HuH-7.5 (cell line): Measurements from ENCODE around the gene FBH1.
"Not testable (repeated sequence)": the region's sequence is repeated elsewhere in the genome, so short reads cannot be mapped to it uniquely, and the experiment has no call there.

ENCODE experiments used
- DNase-seq: peaks from one replicate; pipeline ENCODE4 v3.0.0; 2011; ENCODE audit warnings: low spot score

Gene FBH1

DNA sequence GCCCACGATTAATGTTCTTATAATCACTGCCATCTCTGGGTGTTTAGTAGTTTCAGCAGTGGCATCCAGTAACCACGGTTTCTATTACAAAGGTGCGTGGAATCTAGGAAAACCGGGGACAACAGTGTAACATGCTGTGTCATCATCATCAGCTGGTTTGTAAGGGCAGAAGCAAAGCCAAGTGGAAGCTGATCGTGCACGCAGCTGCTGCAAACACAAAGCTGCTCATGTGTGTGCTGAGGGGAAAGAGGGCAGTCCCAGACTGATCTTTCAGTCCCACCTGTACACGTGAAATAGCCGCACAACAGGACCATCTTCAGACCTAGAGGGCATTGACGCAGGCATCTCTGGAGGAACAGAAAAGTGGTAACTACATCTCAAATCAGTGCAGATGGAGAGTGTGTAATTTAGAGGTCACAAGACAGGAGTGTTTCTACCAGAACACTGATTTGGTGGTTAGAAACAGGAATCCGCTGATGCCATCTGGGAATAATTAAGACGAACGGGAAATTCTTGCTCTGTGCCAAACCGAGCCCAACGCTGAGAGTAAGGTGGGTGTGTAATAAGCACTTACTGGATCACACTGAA lies 13.8 kb upstream of the FBH1 start:
- no peak for DNase-seq

DNA sequence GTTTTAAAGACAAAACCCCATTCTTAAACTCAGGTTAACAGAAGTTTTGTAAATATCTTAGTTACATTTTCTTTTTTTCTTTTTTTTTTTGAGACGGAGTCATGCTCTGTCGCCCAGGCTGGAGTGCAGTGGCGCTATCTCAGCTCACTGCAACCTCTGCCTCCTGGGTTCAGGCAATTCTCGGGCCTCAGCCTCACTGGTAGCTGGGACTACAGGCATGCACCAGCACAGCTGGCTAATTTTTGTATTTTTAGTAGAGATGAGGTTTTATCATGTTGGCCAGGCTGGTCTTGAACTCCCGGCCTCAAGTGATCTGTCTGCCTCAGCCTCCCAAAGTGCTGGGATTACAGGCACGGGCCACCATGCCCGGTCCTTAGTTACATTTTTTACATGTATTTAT lies 13.0 kb upstream of the FBH1 start:
- not testable (repeated sequence) for DNase-seq

DNA sequence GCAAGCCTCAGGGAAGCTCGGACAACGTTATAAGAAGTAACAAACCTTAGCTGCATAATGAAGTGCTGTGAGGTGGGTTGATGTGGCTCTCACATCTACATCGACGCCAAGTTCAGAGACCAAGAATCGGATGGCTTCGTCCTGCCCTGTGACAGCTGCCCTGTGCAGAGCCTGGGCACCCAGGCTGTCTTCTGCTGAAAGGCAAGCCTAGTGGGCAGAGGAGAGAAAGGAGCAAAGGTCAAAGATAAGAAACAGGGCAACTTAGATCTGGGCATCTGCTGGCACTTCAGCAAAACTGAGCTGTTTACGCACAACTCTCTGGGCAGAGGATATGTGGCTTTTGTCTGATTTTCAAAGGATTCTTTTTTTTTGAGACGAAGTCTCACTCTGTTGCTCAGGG lies 7.1 kb upstream of the FBH1 start:
- no peak for DNase-seq

DNA sequence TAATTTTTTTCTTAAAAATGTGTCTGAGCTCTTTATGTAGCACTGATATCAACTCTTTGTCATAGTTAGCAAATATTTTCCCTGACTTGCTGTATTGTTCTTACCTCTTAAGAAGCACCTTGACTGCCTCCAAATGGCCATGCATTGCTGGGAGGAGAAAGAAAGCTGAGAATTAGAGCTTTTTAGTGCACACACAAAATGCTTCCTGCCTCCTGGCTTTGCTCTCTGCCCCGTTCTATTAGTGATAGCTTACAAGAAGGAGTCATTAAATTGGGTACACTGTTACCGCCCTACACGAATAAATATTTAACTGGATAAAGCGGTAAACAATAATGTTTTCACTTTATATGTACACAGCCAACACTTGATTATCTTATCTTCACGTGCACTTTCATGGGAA lies 4.4 kb upstream of the FBH1 start:
- no peak for DNase-seq

DNA sequence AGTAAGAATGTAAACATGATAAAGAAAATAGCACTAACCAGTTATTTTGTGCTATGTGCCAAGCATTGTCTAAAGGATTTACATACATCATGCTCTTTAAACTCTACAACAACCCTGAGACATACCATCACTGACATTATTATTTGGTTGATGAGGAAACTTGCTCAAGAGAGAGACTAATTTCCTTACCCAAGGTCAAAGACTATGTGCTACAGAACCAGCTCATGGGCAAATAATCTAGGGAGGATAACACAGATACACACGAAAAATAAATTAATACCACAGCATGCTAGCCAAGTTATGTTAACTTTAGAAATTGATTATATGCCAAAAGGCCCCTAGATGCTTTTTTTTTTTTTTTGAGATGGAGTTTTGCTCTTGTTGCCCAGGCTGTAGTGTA lies 3.0 kb upstream of the FBH1 start:
- DNase-seq = no peak

DNA sequence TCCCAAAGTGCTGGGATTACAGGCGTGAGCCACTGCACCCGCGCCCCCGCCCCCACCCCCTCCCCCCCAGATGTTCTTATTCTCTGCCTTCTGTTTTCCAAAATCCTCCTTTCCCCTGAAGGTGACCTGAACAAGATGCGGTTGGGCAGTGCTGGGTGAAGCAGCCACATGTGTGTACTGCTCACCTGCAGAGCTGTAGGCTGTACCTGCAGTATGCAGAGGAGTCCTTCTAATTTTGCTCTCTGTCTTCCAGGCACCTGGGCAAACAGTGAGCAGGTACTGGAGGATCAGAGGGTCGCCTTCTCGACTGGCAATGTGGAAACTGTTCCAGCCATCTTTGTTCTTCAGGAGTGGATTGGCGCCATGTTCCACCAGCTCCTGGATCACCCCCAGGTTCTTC lies 2.4 kb upstream of the FBH1 start:
- DNase-seq = no peak

DNA sequence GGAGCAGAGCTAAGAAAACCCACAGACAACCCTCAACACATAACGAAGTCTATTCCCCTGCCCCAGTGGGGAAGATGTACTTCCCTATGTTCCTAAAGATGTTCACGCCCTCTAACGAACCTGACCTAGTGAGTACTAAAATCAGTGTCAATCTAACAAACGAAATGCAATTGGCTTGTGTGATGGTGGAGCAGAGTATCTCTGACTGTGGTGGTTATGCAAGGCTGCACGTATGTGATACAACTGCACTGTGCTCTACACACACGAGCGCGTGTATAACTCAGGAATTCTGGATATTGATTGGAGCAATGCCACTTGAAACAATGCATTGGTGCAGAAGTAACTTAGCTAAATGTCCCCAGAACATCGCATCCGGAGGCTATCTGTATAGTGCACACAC lies 1.7 kb upstream of the FBH1 start:
- no peak for DNase-seq

DNA sequence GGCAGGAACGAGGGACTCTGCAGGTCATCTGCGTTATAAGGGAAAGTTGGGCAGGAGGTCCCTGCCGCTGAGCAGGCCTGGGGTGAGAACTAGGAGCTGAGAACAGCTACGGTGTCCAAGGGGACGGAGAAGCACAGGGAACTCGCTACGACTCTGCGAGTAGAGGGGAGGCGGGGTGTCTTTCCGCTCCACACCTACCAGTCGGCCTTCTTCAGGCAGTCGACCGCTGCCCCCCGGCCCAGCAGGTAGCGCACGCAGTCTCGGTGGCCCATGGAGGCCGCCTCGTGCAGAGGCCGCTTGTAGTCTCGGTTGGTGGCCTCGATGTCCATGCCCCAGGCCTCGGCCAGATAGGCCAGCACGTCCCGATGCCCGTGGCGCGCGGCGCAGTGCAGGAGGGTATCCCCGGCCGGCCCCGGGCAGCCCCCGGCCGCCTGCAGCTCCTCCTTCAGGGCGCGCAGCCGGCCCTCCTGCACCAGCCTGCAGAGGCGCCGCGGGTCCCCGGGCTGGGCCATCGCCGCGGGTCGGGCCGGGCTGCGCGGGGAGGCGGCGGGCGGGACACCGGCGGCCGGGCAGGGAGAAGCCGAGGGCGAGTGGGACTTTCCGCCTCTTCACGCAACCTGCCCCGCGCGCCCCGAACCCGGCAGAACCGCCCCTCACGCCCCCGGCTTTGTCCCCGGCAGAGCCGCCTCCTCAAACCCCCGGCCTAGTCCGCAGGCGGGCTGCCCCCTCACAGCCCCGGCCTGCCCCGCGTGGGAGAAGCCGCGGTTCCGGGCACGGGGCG lies 1.0 kb upstream of the FBH1 start:
- peak; percentile 40 for DNase-seq

DNA sequence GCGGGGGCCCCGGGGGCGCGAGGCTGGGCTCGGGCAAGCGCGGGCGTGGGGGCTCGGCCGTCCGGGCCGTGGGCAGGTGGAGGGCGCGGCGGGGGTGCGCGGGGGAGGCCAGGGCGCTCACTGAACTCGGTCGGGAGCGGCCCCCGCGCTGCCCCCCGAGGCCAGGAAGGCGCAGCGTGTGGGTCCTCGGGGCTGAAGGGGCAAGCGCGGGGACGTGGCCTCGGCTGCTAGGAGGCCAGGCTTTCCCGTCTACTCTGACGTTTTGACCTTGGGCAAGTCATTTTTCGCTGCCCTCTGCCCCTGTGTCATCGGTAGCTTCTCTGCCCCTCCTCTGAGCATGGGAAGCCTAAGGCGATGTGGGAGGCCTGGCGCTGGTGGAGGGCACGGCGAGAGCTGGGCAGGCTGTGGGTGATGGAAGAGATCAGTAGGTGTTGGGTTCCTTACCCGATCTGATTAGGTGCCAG lies 441 bp downstream of the FBH1 start:
- peak; percentile 35 for DNase-seq

DNA sequence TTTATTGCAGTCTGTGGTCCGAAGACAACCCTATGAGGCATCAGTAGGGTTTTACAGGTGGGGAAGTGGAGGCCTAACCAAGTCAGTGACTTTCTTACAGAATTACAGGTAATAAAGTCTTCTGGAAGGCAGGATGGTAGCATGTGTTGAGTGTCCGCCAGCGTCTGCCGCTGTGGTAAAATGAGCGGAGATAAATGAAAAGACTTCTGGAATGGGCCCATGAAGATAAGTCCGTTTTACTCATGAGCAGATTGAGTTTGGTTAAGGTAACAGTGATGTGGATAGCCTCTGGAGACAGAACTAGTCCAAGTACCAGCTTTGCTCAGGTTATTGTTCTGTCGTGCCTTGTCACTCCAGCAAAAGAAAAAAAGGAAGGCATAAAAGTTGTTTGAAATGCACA lies 966 bp downstream of the FBH1 start:
- DNase-seq = no peak

DNA sequence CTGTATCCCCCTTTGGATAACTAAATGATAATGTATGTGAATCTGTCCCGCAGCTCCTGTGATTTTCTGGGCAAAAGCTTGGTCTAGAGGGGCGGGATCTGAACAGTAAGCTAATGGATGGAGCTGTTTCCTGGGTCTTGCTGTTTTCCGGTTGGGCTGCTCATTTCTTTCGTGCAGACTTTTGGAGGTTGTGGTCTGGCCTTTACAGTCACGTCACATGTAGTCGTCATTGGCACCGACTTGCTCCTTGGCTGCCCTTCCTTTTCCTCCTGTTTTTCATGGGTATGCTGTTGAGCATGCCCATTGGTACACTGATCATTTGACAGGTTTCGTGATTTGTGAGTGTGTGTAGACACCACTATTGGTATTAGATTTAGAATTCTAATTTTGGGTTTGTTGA lies 2.0 kb downstream of the FBH1 start:
- no peak for DNase-seq

DNA sequence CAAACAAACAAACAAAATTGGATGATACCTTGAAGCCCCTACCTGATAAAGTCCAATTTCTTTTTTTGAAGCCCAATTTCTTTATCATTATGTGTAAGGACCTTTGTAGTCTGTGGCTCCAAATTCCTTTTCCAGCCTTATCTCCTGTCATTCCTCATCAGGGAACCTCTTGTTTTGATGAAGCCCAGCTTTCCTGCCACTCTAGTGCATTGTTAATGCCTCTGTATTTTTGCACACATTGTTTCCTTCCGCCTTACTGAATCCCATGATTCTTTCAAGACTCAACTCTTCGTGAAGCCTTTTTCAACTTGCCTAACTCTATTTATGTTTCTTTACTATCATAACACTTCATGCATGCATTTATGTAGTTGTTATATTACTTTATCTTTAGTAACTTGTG lies 3.3 kb downstream of the FBH1 start:
- DNase-seq = no peak

DNA sequence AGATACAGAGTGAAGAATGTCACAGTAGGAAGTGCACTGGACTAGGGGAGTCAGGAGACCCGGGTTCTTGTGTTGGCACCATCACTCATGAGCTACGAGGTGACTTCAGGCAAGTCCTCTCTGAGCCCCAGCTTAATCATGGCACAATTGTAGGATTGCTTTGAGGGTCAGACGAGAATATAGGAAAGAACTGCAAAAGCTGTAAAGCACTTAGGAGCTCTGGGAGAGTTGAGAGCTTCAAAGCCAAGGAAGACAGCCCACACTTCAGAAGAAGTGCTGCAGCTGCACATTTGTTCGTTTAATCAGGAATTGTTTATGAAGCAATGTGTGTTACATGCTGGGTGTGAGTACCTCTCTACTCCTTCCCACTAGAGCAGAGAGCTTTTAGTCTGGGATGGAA lies 4.4 kb downstream of the FBH1 start:
- DNase-seq = no peak

DNA sequence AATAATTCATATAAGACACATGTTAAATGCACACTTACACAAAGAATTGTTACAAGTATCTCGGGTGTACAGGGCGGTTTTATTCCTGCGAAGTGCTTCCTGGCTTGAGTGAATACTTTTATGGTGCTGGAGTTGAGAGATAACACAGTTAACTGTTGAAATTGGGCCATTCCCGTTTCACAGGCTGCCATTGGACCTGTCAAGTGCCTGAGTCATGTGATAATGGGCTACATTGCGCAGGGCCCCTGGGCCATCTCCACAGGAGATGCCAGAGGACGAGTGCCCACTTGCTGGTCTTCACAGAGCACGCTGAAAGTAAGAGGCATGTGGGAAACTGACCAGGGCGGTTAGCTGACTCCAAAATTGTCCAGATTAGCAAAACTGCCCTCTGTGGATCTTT lies 4.8 kb downstream of the FBH1 start:
- no peak for DNase-seq

DNA sequence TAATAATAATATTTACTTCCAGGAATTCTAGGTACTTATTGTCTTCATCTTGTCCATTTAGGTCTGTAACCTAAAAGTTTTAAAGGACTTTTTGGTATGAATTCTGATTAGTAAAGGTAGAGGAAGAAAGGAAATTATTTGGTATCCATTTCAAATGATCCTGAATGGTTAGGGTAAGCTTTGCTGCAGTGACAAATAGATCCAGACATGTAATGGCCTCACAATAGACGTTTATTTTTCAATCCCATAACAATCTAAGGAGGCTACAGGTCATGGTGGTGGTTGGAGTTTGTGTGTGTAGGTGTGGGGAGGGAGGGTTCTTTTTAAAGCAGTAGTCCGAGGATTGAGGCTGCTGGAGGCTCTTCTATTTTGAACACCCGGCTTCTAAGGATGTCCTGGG lies 5.3 kb downstream of the FBH1 start:
- DNase-seq = no peak

DNA sequence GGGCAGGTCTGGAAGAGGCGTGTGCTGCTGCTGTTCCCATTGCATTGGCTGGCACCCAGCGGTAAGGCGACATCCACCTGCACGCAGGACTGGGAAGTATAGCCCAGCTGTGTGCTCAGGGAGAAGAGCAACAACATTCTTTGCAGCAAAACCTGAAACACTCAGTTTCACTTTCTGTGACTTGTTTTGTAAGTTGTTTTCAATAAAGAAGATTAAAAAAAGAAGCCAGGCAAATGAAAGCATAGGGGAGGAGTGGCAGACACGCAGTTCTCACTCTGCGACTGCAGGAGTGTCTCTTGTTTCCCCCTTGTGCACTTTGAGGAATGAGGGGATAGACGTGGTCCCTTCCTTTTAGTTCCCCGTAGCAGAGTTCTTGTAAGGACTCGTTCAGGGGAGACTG lies 5.8 kb downstream of the FBH1 start:
- no peak for DNase-seq

DNA sequence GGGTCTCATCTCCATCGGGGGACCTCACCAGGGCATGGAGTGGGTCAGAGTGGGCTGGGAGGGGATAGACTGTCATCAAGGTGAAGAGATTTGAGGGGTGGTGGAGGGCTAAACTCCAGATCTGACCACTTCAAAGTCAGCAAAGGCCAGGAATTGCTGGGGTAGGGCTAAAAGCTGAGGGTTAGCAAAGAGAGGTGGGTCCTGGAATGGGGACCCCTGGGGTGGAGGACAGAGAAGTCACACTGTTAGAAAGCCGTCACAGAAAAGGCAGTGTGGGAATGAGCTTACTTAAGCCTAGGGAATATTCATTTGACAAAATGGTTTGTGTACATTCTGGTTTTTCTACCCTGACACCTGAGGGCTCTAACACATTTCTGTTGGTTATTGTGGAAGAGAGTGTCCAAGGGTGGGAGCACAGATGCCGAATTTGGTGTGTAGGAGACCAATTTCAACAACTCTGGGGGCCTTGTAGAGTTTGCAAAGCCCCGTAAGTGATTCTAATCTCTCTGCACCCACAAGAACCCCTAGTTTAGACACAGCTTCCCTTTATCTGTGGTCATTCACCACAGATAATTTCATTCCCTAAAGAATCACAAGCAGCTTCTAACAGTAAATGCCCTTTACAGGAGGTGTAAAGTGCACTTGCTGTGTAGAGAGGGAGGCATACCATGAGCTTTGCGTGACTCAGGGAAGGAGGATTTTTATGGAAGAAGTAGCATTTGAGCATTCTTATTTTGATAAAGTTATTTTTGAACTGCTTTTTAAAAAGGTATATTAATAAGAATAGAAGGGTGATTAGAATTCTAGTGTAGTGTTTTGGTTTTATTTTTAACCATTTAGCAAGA lies 6.4 kb downstream of the FBH1 start:
- DNase-seq = no peak

DNA sequence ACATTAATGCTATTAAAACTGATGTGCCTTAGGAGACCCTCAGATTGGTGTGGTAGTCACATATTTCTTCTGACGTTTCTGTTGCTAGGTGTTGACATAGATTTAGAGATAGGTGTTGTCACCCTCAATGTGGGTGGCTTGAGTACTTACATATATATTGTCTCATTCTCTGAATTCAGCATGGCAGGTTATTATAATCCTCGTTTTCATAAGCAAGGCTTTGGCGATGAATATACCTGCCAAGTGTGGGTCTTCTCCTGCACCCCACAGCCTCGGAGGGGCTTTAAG lies 7.0 kb downstream of the FBH1 start:
- DNase-seq = no peak

DNA sequence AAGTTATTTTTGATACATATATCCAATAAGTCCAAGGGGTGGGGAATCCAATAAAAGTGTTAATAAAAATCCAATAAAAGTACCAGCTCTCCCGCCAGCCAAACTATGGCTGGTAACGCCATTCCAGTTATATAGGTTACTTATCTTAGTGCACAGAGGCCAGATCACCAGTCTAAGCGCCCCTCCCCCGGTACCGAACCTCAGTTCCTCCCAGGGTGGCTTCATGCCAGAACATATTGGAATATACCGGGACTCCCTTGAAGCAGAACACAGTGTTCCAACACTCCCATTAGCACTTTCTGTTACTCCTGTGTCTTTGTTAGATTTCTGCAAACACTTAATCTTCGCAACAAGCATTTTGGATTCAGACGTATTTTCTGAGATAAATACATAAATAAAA lies 7.5 kb downstream of the FBH1 start:
- no peak for DNase-seq

DNA sequence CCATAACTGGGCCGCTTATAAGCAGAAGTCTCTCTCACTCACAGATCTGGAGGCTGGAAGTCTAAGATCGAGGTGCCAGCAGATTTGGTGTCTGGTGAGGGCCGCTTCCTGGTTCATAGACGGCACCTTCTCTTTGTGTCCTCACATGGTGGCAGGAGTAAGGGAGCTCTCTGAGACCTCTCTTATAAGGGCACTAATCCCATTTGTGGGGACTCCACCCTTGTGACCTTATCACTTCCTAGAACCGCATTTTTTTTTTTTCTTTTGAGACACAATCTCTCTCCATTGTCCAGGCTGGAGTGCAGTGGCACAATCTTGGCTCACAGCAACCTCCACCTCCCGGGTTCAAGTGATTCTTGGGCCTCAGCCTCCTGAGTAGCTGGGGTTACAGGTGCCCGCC lies 8.1 kb downstream of the FBH1 start:
- no peak for DNase-seq

DNA sequence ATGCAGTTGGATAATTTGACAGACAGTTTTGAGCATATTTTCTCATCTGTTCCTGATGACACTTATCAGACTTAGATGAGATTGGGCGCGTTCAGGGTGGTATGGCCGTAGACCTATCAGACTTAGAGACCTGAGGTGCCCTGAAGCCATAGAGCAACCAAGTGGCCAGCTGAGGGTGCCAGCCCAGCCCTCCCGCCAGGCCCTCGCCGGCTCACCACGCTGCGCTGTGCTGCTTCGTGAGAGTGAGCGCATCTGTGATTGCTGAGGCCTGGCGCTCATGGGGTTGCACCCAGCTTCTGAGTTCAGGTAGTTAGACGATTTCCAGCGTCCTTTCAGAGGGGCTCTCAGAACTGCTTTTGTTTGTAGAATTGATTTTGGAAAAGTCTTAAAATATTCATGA lies 10.2 kb downstream of the FBH1 start:
- no peak for DNase-seq

DNA sequence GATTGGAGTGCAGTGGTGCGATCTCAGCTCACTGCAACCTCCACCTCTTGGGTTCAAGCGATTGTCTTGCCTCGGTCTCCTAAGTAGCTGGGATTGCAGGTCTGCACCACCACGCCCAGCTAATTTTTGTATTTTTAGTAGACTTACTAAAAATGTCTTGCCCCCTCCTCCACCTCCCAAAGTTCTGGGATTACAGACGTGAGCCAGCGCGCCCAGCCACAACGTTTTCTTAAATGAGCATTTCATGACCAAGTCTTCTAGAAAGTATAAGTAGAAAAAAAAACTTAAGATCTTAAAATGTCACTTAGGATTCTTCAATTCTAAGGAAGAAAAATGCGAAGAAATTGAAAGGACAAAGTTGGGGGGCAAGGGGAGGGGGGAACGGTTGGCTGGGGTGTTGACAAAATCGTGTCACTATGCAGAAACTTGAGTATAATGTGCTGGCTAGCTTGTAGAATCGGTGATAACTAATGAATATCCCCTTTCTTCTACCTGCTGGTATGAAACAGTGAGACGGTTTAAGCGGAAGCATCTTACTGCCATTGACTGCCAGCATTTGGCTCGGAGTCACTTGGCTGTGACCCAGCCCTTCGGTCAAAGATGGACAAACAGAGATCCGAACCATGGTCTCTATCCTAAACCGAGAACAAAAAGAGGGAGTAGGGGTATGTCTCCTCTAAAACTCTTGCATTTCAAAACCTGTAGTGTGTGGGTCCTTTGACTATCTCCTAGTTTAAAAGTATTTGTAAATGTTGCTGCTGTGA lies 12.7 kb downstream of the FBH1 start:
- DNase-seq = no peak

DNA sequence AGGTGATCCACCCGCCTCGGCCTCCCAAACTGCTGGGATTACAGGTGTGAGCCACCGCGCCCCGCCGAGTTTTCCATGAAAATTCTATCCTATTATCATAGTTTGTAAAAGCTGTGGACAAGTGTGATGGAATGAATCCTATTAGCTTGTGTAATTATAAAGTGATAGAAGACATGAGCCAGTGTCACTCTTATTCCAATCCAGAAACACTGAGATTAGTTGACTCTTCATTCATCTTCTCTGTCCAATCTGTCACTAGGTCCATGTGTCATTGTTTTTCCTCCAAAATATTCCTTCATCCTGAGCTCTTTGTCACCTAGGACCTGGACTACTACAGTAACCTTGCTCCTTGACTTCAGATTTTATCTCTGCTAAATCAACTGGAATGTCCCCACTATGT lies 13.5 kb downstream of the FBH1 start:
- no peak for DNase-seq
